Measurements from ENCODE around the gene HNRNPH3. TPM values are rescaled to one million over a fixed set of nuclear protein-coding genes. Genes with fewer than 3 reads are reported as not detected.
A peak's percentile ranks its signal among the peaks of the same experiment; 100 is the strongest.
"Not testable (repeated sequence)": the region's sequence is repeated elsewhere in the genome, so short reads cannot be mapped to it uniquely, and the experiment has no call there.

The HNRNPH3 gene
- polyA plus RNA-seq, 3 donors: 322 to 401 (median 374) TPM

GRCh38 chr10:68318331-68319059 lies 13.4 kb upstream of the HNRNPH3 start:
- no peak for DNase-seq

DNA sequence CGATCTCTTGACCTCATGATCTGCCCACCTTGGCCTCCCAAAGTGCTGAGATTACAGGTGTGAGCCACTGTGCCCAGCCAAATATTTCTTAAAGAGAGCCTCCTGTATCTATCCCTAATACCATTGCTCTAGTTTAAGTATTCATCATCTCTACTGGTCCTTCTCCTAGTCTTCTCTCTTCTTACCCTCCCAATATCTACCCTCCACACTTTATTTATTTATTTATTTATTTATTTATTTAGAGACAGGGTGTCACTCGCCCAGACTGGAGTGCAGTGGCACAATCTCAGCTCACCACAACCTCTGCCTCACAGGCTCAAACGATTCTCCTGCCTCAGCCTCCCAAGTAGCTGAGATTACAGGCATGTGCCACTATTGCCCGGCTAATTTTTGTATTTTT lies 7.5 kb upstream of the HNRNPH3 start:
- not testable (repeated sequence) for DNase-seq

DNA sequence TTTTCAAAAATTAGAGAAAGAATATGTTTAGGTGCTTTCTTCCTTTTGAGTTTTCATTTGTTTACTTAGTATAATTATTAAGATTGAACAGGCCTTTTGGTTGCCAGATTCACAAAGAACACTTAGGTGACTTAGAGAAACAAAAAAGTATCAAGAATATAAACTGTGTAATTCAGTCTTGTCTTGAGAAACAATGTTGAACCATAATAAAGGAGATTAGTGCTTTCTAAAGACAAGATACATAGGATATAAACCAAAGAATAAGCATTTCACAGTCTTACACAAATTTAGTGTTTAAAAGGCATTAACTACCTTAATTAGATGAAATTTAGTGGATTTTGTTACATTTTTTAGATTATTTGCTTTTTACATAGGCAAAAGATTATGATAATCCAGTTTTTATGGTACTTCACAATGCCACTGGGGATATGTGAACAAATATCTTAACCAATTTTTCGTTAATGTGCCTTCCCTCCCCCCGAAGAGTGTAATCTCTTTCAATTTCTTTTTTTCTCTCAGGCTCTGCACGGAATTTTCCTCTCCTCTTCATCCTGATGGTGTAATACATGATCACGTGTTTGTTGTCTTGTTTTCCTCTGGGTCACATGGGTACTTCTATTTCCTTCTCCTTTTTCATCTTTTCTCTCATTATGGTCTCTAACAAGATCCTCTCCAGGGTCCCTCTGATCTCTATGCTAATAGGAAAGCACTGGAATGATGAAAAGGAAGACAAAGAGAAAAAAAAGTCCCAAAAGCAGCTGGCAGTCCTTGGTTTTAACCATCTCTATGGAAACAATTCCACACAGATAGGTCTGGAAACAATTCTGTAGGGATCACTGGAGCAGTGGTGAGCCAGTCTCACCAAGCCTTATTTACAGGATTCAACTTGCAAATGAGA lies 3.7 kb upstream of the HNRNPH3 start:
- no peak for DNase-seq

GRCh38 chr10:68329506-68329861 lies 2.4 kb upstream of the HNRNPH3 start:
- DNase-seq: no peak

DNA sequence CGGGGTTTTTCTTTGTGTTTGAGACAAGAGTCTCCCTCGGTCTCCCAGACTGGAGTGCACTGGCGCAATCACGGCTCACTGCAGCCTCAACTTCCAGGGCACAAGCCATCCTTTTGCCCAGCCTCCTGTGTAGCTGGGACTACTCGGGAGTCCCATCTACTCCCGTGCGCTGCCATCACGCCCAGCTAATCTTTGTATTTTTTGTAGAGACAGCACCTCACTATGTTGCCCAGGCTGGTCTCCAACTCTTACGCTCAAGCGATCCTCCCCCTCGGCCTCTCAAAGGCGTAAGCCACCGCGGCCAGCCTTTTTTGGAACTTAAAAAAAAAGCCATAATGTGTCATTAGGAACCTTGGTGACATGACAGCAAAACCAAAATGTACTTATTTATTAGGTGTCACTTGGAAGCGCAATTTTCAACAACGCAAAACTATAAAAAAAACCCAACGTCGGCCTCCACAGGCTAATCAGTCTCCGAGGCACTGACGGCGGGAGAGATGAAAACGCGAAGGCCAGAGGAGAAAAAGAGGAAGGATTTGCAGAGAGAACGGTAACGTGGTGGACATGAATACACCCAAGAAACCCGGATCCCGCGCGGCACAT lies 911 bp upstream of the HNRNPH3 start:
- no peak for DNase-seq

- peak; percentile 85 for DNase-seq
Observed at GRCh38 chr10:68332259-68333057, 594 bp downstream of the HNRNPH3 start, which contains the start of gene PBLD. Gene PBLD (minus strand): TSS chr10:68332928. CDS start chr10:68306844, 26,084 bp downstream.

- no peak for DNase-seq
Observed at GRCh38 chr10:68333058-68333395, 1.2 kb downstream of the HNRNPH3 start.

GRCh38 chr10:68333440-68334431 lies 1.9 kb downstream of the HNRNPH3 start:
- no peak for DNase-seq

DNA sequence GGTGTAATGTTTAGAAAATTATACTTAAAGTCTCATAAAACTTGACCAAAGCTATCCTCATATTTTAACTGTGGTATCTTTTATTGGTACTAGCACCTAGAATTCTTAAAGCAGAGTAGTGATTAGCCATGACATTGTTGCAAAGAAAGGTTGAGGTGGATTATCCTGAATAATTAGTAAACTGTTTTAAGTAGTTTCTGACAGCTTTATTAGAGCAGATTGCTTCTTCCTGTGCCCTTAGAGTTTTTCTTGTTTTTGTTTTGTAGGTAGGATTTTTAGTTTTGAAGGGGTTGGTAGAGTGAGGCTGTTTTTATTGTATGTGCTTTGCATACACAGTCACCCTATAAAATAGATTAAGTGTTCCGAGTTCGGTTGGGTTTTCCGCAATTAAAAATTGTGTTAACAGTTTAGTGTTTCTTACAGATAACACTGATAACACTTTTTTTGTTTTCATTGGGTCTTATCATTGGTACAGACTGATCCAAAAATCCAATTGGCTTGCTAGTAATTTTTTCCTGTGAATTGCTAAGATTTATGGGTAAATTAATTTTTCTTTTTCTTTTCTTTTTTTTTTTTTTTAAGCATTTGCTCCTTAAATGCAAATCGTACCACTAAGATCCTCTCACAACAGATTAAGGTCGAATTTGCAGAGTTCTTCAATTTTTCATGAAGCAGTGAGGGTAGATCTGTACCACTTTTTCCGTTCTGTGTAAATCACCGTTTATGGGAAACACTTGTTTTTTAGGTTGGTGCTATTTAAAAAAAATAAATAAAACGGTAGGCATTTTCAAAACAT lies 3.0 kb downstream of the HNRNPH3 start:
- DNase-seq: no peak

DNA sequence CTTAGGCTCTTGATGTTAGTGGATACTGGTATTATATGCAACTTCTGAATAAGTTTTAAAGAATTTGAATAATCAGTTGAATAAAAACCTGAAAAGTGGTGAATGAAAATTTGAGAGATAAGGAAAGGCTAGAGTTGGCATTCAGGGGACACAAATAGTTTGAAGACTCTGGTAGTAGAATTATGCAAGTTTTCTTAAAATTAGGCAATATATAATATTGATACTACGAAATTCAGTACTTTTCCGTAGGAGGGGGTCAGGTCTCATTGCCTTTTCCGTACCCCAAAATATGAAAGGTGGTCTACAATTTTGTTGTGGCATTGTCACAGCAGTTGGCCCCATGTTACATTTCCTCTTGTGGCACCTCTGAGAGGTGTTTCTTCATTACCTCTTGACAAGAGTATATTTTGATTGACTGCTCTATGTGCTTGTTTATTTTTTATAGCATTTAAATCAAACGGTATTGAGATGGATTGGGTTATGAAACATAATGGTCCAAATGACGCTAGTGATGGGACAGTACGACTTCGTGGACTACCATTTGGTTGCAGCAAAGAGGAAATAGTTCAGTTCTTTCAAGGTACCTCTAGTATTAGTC lies 5.0 kb downstream of the HNRNPH3 start:
- no peak for DNase-seq

- DNase-seq: no peak
Observed at GRCh38 chr10:68340358-68341080, 8.7 kb downstream of the HNRNPH3 start.

- no peak for DNase-seq
Observed at GRCh38 chr10:68342909-68343516, 11.1 kb downstream of the HNRNPH3 start.

GRCh38 chr10:68345621-68346020 lies 13.8 kb downstream of the HNRNPH3 start:
- DNase-seq: no peak

DNA sequence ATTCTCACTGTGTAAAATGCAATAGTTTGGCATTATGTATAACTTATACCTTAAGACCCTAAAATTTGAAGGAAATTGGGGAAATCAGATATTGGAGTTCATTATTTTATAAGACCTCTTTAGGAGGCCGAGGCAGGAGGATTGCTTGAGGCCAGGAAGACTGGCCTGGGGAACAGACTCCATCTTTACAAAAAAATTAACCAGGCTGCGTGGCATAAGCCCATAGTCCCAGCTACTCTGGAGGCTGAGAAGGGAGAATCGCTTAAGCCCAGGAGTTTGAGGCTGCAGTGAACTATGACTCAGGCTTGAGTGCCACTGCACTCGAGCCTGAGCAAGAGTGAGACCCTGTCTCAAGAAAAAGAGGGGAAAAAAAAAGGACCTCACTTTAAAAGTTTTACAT lies 14.9 kb downstream of the HNRNPH3 start:
- no peak for DNase-seq

DNA sequence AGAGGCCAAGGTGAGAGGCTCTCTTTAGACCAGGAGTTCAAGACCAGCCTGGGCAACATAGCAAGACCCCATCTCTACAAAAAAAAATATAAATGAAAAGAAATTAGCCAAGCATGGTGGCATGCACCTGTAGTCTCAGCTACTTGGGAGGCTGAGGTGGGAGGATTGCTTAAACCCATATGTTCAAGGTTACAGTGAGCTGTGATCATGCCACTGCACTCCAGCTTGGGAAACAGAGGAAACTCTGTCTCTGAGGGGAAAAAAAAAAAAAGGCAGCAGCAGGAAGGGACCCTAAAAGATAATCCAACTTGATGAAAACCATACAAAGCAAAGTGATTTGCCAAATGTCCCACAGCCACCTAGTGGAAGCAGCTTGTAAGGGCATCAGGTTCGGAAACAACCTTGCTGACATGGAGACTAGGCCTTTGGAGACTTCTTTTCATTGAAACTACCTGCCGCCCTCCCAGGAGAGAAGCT lies 16.4 kb downstream of the HNRNPH3 start:
- DNase-seq: no peak

DNA sequence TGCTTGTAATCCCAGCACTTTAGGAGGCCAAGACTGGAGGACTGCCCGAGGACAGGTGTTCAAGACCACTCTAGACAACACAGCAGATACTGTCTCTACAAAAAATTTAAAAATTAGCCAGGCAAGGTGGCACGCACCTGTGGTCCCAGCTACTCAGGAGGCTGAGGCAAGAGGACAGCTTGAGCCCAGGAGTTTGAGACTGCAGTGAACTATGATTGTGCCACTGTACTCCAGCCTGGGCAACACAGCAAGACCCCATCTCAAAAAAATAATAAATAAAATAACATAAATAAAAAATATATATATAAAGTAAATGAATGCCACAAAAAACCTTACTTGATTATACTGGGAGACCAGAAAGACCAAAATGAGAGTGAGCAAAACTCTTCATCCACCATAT lies 21.7 kb downstream of the HNRNPH3 start:
- no peak for DNase-seq

DNA sequence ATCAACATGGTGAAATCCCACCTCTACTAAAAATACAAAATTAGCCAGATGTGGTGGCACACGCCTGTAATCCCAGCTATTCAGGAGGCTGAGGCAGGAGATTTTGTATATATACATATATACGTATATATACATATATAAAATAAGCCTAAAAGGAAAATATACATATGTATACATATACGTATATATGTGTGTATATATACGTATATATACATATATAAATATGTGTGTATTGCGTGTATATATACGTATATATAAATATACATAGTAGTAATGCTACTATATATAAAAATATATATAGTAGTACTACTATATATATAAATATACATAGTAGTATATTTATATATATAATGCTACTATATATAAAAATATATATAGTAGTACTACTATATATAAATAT lies 27.3 kb downstream of the HNRNPH3 start:
- no peak for DNase-seq

GRCh38 chr10:68362590-68362989 lies 30.7 kb downstream of the HNRNPH3 start:
- no peak for DNase-seq

Data from renal pelvis (tissue), 4 donors.